GM21515 (cell line): Measurements from ENCODE around the gene ALG2.

Experiments
- ATAC-seq: cut with Tn5 transposase; IDR thresholded peaks from one replicate; pipeline ENCODE4 v1.9.1; 2021; ENCODE audit not compliant: unreplicated experiment

The ALG2 gene, protein sequence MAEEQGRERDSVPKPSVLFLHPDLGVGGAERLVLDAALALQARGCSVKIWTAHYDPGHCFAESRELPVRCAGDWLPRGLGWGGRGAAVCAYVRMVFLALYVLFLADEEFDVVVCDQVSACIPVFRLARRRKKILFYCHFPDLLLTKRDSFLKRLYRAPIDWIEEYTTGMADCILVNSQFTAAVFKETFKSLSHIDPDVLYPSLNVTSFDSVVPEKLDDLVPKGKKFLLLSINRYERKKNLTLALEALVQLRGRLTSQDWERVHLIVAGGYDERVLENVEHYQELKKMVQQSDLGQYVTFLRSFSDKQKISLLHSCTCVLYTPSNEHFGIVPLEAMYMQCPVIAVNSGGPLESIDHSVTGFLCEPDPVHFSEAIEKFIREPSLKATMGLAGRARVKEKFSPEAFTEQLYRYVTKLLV

DNA sequence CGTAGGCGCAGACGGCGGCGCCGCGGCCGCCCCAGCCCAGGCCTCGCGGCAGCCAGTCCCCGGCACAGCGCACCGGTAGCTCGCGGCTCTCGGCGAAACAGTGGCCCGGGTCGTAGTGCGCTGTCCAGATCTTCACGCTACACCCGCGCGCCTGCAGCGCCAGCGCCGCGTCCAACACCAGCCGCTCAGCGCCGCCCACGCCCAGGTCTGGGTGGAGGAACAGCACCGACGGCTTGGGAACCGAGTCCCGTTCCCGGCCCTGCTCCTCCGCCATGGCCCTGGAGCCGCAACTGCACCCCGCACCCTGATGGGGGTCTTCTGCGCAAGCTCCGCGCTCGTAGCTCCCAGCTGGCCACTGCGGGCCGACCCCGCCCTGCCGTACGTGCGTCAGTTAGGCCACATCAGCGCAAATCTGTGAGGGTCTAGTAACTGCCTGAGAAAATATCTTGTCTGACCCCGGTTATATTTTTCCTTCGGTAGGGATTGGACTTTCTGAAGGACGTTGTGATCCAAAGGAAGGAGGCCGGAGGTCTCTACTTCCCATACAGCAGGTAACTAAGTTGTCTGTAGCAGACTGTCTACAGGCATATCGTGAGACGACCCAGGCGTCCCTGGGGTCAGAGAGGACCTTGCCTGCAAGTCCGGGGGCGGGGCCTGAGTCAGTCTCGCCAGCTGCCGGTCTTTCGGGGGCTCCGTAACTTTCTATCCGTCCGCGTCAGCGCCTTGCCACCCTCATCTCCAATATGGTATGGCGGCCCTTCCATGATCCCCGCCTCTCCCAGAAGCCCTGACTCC, at the start of gene ALG2, which contains the start of gene SEC61B:
Gene ALG2, minus strand, starts transcription at position 322 of the 795 bp plus-strand sequence. Its CDS starts 48 bp downstream, at position 274.
Gene SEC61B, plus strand, starts transcription at position 662 of the 795 bp plus-strand sequence. Its CDS starts 82 bp downstream, at position 744.
- ATAC-seq = peak; percentile 85

DNA sequence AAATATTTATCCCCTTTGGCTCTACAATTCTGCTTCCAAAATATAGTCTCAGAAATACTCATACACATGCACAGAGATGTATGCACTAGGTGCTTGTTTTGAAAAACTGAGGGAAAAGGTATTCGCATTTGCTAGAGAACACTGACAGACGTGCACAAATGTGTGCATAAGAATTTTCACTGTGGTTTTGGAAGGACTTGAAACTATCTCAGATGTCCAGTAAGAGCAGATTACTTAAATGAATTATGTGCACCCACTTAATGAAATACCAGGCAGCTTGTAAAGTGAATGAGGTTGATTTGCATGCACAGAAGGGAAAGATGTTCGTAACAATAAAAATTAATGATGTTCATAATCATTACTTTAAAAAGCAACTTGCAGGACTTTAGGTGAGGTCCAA, 48.7 kb upstream of the ALG2 start:
- ATAC-seq = no peak

DNA sequence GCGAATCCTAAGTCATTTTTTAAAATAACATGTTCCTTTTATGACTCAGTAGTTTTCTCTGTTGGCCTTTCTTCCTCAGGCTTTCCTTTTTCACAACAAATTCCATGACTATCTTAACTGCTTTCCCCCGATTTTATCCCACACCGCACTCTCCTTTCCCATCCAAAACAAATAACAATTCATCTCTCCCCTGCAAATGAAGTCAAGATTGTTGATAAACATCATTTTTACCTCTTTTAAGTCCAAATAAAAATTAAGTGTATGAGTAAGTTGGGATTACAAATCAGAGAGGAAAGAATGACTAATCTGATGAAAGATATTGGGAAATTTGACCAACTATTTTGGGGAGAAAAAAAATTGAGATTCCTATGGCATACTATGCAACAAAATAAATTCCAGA, 47.7 kb upstream of the ALG2 start:
- no peak for ATAC-seq

DNA sequence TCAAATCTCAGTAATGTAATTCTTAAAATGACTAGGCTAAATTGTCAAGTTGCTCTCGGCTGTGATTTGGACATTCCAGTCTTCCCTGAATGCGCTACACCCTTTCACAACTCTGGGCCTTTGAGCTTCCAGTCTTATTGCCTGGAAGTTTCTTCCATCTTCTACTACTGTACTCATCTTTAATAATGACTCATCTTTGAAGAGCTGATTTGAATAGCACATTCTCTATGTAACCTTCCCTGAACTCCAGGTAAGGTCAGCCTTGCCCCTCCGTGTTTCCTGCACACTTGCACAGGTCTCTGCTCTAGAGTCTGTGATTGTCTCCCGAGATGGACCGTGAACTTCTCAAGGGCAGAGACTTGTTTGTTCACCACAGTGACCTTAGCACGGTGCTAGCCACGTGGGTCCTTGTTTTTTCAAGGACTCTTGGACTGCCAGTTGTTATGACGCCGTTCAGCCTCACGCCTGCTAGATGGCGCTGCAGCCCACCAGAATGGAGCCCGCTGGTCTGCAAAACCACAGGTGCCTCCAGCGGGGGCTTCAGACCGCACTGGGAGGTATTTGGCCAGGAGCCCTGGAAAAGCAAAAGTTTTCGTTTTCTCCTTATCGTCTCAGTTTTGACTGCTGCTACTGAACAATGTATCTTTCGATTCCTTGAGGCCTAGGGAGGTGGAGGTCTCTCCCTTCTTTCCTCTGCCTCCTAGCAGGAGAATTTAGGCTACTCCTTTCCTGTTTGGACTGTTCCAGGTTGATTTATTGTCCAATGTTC, 44.7 kb upstream of the ALG2 start:
- peak; percentile 61 for ATAC-seq

DNA sequence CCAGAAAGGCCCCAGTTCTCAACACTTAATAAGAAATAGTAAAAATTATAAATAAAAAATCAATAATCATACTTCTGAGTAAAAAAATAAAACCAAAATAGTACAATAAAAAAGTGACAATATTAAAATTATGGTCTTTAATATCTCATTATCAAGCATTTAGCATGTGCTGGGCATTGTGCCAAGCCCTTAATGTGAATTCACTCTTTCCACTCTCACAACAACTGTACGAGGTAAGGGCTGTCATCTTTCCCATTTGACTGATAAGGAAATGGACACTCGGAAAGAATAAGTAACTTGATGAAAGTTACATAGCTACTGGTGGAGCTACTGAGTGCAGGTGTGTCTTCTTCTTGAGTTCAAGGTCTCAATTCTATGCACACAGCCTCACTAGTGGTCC, 43.9 kb upstream of the ALG2 start:
- no peak for ATAC-seq

DNA sequence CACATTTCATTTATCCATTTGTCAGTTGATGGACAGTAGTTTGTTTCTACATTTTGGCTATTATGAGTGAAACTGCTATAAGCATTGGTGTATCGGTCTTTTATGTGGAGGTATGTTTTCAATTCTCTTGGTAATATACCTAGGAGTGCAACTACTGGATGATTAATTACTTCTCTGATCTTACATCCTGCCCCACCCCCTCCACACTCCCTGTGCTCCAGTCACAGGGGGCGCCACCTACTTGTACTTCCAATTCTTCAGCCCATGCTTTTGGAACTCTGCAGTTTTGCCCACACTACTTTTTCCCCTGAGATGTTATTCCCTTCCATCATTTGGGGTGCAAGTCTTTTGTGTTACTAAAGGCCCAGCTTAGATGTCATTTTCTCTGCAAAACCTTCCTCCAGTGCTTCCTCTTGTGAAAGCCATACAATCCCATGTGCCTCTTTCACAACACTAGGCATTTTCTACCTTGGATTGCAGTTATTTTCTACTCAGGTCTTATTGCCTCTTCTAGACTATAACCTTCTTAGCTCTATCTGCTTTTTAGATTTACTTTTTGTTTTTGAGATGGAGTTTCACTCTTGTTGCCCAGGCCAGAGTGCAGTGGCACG, 42.4 kb upstream of the ALG2 start:
- ATAC-seq = no peak

DNA sequence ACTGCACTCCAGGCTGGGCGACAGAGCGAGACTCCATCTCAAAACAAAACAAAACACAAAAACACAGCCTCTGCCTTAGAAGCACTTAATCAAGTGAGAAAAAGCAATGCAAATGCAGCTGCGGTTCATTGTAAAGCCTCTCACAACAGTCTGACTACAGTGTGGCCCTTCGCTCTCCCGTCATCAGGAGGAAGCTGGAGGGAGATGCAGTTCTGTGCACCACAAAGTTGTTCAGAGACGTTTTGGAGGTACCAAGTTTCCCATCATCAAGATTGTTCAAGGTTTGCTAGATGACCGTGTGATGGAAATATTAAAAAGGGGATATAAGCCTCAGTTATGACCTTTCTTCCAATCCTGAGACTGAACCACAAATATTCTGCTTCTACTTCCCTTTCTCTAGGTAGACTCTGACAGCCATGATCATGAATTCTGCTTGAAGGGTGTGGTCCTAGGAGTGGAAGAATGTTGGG, 41.2 kb upstream of the ALG2 start:
- peak; percentile 50 for ATAC-seq

DNA sequence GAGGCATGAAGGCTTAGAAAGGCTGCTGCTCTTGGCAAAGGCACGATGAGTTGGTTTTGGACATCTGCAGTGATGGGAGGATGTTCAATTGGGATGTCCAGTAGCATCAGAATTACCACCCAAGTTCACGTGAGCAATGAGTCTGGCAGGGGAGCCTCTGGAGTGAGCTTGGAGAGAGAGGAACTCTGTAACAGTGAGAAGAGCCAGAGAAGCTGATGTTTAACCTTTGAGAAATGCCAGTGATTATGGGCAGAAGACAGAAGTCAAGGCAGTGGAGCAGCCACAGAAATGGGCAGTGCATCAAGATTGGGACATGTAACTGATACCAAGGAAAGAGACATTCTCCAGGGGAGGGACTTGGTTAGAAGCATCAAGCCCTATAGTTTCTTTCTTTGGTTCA, 40.2 kb upstream of the ALG2 start:
- no peak for ATAC-seq

DNA sequence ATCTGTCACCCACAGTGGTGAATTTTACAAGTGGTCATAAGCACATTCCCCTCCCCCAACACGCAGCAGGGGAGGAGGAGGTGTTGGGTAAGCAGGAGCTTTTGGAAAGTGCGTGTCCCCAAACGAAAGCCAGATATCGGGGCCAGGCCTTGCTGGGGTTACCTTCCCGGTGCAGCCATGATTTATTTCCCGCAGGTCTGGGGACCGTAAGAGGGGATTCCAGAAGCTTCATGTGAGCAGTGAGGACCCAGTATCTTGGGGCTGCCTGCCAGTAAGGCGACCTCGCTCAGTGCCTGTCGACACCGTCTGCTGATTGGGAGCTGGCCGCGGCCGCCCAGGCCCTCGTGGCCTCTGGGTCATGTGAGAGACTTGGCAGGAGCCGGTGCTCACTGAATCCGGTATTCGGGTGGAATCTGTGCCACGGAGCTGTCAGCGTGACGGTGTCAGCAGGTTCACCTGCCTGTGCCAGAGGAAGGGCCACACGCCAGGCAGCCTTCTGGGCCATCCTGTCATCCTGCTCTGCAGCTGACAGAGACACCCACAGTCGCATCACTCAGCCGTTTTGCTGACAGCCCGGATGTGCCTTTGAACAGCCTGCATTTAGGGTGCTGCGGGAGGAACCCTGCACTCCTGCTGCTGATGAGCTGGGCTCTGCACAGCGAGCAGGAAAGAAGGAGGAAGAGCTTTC, 37.6 kb upstream of the ALG2 start:
- ATAC-seq = no peak

DNA sequence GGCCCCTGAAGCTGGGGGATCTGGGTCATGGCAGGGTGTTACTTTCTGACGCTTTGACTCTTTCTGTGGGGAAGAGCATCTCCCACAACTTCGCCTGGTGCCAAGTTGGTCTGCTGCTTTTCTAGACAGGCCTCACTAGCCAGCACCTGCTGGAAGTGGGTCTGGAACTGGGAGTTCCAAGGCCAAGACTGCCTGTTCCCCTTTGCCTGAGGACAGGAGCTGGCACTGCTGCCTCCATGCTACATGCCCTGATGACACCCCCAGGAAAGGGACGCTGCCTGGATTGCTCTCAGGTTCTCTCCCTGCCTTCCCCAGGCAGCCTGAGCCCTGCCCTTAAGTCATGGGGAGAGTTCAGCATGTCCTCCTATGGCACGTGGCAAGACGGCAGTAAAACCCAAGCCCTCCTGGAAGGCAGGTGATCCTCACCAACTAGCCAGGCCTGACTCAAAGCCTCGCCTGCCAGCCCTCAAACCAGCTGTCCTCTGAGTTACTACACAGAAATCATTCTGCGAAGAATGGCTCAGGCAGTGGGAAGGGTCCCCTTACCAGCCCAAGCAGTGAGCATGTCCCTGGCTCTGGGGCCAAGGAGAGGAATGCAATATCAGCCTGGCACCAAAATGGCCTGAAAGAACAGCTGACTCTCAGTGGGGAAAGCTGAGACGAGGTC, 36.1 kb upstream of the ALG2 start:
- no peak for ATAC-seq

DNA sequence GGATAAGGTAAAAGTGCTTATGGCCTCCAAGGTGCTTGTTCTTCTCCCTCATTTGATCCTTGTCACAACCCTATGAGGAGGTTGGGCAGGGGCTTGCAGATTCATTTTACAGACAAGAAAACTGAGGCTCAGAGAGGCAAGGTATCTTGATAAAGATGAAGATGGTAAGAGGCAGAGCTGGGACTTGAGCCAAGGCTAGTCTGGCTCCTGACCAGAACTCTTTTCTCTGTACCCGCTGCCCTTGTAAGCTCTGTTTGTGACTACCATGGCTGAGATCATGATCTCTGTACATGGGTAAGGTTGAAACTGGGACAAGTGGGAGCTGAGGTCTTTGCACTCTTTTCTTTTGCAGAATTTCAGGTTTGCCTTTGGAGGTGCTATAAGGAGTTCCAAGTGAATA, 33.9 kb upstream of the ALG2 start:
- ATAC-seq = no peak

DNA sequence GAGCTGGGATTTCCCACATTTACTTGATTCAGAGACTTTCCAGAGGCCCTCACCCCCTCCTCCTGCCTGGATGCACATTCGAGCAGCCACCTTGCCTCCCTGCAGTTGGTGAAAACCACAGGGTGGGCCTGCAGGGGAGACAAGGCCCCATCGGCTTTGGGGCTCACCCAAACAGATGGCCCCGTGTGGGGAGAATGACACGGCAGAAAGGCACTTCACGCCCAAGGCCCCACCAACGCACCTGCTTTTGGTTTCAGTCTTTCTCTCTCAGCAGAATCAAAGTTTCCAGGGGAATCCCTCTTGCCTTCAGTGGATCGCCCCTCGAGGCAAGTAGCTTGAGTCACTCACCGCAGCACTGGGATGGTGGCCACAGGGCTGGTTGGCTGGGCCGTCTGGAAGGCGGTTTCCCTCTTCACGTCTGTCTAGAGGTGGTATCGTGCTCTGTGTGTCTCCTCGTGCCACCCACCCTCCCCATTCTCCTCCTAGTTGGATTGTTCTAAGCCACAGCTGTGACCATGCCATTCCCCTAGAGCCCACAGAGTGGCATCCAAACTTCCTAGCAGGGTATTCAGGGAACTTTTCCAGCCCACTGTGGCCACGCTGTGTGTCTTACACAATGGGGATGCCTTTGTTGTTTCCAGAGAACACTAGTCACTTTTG, 32.2 kb upstream of the ALG2 start:
- peak; percentile 89 for ATAC-seq

DNA sequence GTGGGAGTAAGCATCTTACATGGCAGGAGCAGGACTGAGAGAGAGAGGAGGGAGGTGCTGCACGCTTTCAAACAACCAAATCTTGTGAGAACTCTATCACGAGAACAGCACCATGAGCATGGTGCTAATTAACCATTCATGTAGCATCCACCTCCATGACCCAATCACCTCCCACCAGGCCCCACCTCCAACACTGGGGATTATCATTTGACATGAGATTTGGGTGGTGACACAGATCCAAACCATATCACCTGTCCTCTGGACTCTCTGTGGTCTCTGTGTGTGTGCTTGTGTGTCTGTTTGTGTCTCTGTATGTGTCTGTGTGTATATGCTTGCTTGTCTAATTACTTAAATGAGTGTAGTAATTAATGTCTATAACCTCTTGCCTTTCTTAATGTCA, 31.4 kb upstream of the ALG2 start:
- ATAC-seq = peak; percentile 25

DNA sequence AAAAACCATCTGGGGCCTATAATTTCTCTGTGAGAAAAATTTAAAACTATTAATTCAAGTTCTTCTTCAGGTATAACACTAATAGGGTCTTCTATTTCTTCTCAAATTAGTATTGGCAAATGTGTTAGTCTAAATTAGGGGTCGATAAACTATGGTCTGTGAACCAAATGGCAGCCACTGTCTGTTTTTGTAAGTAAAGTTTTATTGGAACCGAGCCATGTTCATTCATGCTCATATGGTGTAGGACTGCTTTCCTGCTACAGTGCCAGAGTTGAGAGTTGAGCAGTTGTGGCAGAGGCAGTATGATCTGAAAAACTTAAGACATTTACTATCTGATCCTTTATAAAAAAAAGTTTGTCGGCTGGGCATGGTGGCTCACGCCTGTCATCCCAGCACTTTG, 29.4 kb upstream of the ALG2 start:
- no peak for ATAC-seq

DNA sequence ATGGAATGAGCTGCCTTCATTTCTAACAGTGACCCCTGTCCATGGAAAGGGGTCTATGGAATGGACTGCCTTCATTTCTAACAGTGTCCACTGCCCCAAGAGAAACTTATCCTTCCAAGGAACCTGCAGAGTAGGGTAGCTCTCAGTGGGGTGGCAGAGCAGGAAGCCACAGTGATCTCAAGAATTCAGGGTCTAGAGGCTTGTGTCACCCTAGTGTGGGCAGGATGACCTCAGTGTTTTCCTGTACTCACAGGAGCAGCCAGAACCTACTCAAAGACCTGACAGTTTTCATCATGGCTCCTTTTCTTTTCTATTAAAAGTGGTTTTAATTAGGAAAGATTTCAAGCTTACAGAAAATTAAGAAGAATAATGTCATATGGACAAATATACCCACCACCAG, 27.9 kb upstream of the ALG2 start:
- ATAC-seq = no peak

DNA sequence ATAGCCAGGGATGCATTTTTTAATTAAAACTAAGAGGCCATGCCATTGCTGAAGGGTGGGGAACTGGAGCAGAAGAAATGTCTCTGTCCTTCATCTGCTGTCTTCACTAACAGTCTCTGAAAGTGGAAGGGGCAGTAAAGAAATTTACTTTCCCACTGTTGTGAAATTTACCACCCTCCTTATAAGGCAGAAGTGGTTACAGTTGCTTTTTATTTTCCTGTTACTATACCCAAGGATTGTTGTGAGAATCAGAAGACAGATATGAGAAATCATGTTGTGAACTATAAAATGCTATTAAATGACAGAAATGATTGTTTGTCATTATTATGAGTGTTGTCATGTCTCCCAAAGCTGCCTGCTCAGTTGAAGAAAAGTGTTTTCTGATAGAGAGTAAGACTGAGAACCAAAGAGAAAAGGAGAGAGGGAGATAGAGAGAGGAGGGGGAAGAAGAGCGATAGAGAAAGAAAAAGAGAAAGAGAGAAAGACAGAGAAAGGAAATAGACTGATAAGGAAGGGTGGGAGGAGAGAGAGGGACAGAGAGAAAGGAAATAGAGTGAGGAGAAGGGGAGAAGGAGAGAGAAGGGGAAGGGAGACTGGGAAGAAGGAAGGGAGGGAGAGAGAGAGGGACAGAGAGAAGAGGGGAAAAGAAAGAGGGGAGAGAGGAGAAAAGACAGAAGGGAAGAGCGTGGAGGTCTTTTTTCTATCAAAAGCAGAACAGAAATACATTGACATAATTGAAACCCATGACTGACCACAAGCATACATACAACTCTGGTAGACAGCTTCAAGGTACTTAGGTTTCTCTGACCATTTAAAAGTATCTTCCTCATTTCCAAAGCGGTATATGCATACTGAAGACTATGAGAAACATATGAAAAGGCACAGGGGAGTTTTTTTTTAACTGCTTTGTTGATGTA, 22.9 kb upstream of the ALG2 start:
- ATAC-seq = peak; percentile 90

DNA sequence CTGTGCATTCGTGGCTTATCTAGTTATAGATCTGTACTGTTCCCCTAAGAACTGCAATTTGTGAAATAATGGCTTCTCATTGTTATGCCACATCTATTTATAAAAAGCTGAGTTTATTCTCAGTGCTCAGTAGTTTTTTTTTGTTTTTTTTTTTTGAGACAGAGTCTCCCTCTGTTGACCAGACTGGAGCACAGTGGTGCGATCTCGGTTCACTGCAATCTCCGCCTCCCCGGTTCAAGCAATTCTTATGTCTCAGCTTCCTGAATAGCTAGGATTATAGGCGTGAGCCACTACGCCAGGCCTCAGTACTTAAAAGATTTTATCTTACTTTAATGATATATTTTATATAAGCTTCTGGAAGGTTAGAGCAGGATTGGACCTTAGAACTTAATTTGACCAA, 19.4 kb upstream of the ALG2 start:
- no peak for ATAC-seq
